OCI-LY3 (cell line): ENCODE results near the gene SLC2A13.

ENCODE experiments used
- EZH2phosphoT487 ChIP-seq: fragments of 200-600 bp; shearing (Covaris generic); IDR thresholded peaks from 2 replicates; pipeline ENCODE4 v1.6.1; 2018; ENCODE audit warnings: antibody characterized with exemption, mixed run types, low read depth
- TF ChIP-seq, protein P1 (sequence below): fragments of 200-600, 300-600 bp; sonication (generic); IDR thresholded peaks from 2 replicates; pipeline ENCODE4 v1.5.1; 2014; ENCODE audit warnings: antibody characterized with exemption, low read length, low read depth

DNA sequence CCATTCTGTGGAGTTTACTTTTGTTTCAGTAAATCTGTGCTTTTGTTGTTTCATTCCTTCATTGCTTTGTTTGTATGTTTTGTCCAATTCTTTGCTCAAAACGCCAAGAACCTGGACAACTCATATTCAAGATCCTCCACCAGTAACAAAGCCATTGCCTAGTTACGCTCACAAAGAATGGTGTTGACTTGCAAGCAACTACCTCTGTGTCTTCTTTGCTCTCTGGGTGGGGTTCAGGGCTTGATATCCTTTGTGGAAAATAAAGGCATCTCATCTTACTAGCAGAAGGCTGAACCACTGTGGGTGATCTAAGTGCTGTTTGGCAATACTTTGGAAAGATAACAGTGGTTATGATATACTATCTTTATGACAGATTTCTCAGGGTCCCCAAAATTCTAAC, 252.9 kb downstream of the SLC2A13 start:
- TF ChIP-seq, protein P1, sequence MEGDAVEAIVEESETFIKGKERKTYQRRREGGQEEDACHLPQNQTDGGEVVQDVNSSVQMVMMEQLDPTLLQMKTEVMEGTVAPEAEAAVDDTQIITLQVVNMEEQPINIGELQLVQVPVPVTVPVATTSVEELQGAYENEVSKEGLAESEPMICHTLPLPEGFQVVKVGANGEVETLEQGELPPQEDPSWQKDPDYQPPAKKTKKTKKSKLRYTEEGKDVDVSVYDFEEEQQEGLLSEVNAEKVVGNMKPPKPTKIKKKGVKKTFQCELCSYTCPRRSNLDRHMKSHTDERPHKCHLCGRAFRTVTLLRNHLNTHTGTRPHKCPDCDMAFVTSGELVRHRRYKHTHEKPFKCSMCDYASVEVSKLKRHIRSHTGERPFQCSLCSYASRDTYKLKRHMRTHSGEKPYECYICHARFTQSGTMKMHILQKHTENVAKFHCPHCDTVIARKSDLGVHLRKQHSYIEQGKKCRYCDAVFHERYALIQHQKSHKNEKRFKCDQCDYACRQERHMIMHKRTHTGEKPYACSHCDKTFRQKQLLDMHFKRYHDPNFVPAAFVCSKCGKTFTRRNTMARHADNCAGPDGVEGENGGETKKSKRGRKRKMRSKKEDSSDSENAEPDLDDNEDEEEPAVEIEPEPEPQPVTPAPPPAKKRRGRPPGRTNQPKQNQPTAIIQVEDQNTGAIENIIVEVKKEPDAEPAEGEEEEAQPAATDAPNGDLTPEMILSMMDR = no peak
- no peak for TF ChIP-seq EZH2phosphoT487
